ENCODE data around the gene AFF1. TPM values are rescaled to one million over a fixed set of nuclear protein-coding genes. Genes with fewer than 3 reads are reported as not detected.
"Not testable (repeated sequence)": the region's sequence is repeated elsewhere in the genome, so short reads cannot be mapped to it uniquely, and the experiment has no call there.

The AFF1 gene
- total RNA-seq, 1 experiment from 2014 or later = 10.9 TPM

- no peak for DNase-seq (ENCODE audit: low read depth, low spot score)
Measured at GRCh38 chr4:87053802-87054767, 119.3 kb downstream of the AFF1 start.

GRCh38 chr4:87054900-87055299 is 120.1 kb downstream of the AFF1 start:
- no peak for DNase-seq (ENCODE audit: low read depth, low spot score)
- in situ Hi-C loops (cut with HindIII; ENCODE audit: low pct_unique_long_range_greater_than_20kb, low sequenced_read_pairs) = no loop called here

More at GRCh38 chr4:87053802-87054767, 119.3 kb downstream of the AFF1 start:
- in situ Hi-C loops (cut with HindIII; ENCODE audit: low pct_unique_long_range_greater_than_20kb, low sequenced_read_pairs) = no loop called here

- DNase-seq (ENCODE audit: low read depth, low spot score) = no peak
- in situ Hi-C loops (cut with HindIII; ENCODE audit: low pct_unique_long_range_greater_than_20kb, low sequenced_read_pairs) = no loop called here
Measured at GRCh38 chr4:87055311-87055710, 120.5 kb downstream of the AFF1 start.

GRCh38 chr4:87056881-87057280 is 122.1 kb downstream of the AFF1 start:
- in situ Hi-C loops (cut with HindIII; ENCODE audit: low pct_unique_long_range_greater_than_20kb, low sequenced_read_pairs) = no loop called here
- DNase-seq (ENCODE audit: low read depth, low spot score) = no peak

- in situ Hi-C loops (cut with HindIII; ENCODE audit: low pct_unique_long_range_greater_than_20kb, low sequenced_read_pairs) = no loop called here
- DNase-seq (ENCODE audit: low read depth, low spot score) = no peak
Measured at GRCh38 chr4:87057835-87058355, 123.1 kb downstream of the AFF1 start.

- DNase-seq (ENCODE audit: low read depth, low spot score) = peak; percentile 66
- in situ Hi-C loops (cut with HindIII; ENCODE audit: low pct_unique_long_range_greater_than_20kb, low sequenced_read_pairs) = no loop called here
Measured at GRCh38 chr4:87058356-87059073, 123.7 kb downstream of the AFF1 start.

- in situ Hi-C loops (cut with HindIII; ENCODE audit: low pct_unique_long_range_greater_than_20kb, low sequenced_read_pairs) = no loop called here
- no peak for DNase-seq (ENCODE audit: low read depth, low spot score)
Measured at GRCh38 chr4:87060957-87061356, 126.1 kb downstream of the AFF1 start.

GRCh38 chr4:87065021-87065420 is 130.2 kb downstream of the AFF1 start:
- in situ Hi-C loops (cut with HindIII; ENCODE audit: low pct_unique_long_range_greater_than_20kb, low sequenced_read_pairs) = no loop called here
- DNase-seq (ENCODE audit: low read depth, low spot score) = no peak

GRCh38 chr4:87066403-87067123 is 131.8 kb downstream of the AFF1 start:
- DNase-seq (ENCODE audit: low read depth, low spot score) = no peak
- in situ Hi-C loops (cut with HindIII; ENCODE audit: low pct_unique_long_range_greater_than_20kb, low sequenced_read_pairs) = no loop called here

GRCh38 chr4:87067124-87067885 is 132.5 kb downstream of the AFF1 start:
- in situ Hi-C loops (cut with HindIII; ENCODE audit: low pct_unique_long_range_greater_than_20kb, low sequenced_read_pairs) = no loop called here
- DNase-seq (ENCODE audit: low read depth, low spot score) = no peak

- DNase-seq (ENCODE audit: low read depth, low spot score) = no peak
- in situ Hi-C loops (cut with HindIII; ENCODE audit: low pct_unique_long_range_greater_than_20kb, low sequenced_read_pairs) = no loop called here
Measured at GRCh38 chr4:87068583-87069021, 133.8 kb downstream of the AFF1 start.

GRCh38 chr4:87069037-87069742 is 134.4 kb downstream of the AFF1 start:
- in situ Hi-C loops (cut with HindIII; ENCODE audit: low pct_unique_long_range_greater_than_20kb, low sequenced_read_pairs) = no loop called here
- no peak for DNase-seq (ENCODE audit: low read depth, low spot score)

- DNase-seq (ENCODE audit: low read depth, low spot score) = no peak
- in situ Hi-C loops (cut with HindIII; ENCODE audit: low pct_unique_long_range_greater_than_20kb, low sequenced_read_pairs) = no loop called here
Measured at GRCh38 chr4:87071401-87071800, 136.6 kb downstream of the AFF1 start.

- in situ Hi-C loops (cut with HindIII; ENCODE audit: low pct_unique_long_range_greater_than_20kb, low sequenced_read_pairs); DNase-seq (ENCODE audit: low read depth, low spot score): not testable (repeated sequence)
Measured at GRCh38 chr4:87072545-87072944, 137.7 kb downstream of the AFF1 start.

- DNase-seq (ENCODE audit: low read depth, low spot score) = peak; percentile 78
- in situ Hi-C loops (cut with HindIII; ENCODE audit: low pct_unique_long_range_greater_than_20kb, low sequenced_read_pairs) = no loop called here
Measured at GRCh38 chr4:87073199-87074120, 138.6 kb downstream of the AFF1 start.

GRCh38 chr4:87074121-87074488 is 139.3 kb downstream of the AFF1 start:
- peak; percentile 88 for DNase-seq (ENCODE audit: low read depth, low spot score)
- in situ Hi-C loops (cut with HindIII; ENCODE audit: low pct_unique_long_range_greater_than_20kb, low sequenced_read_pairs) = no loop called here
